A673 (cell line): ENCODE data around the gene NSMCE3.

ENCODE experiments used
- EZH2 ChIP-seq: fragments of 200-600 bp; sonication (generic); IDR thresholded peaks from 2 replicates; pipeline ENCODE4 v1.6.1; 2017; ENCODE audit warnings: borderline replicate concordance, low read depth, mild to moderate bottlenecking, mixed read lengths, antibody characterized with exemption, low read length; ENCODE audit not compliant: poor library complexity, severe bottlenecking
- TF ChIP-seq, protein P1 (sequence below): fragments of 300-800, 200-600 bp; sonication (generic); conservative IDR thresholded peaks from 2 replicates; pipeline ENCODE4 v1.5.1; 2017; ENCODE audit warnings: low read depth, mild to moderate bottlenecking, antibody characterized with exemption, low read length, moderate library complexity, mixed read lengths

DNA sequence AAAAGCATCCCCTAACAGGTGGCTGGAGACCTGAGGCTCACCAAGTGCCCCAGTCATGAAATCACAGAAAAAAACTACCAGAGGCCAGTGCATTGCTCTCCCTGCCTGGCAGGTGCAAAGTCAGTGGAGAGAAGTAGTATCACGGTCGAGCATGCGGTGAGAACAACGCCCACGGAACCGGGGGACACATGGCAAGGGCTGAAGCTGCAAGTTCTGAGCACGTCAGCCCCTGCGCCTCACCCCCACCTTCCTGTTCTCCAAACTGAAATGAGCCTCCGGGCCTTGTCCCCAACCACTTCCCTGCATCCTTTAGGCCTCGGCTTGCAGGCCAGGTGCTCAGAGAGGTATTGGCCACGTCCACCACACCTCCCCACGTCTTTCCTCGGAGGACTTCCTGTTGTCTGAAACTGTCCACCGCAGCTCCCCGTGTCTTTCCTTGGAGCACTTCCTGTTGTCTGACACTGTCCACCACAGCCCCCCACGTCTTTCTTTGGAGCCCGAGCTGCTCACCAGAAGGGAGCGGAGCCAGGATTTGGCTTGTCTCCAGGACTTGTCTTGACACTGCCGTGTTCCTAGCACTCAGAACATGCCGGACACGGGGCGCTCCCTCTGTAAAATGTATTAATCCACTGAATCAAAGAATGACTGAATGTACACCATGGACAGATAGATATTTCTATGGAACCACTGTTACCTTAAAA is 43.9 kb downstream of the NSMCE3 start:
- TF ChIP-seq, protein P1, sequence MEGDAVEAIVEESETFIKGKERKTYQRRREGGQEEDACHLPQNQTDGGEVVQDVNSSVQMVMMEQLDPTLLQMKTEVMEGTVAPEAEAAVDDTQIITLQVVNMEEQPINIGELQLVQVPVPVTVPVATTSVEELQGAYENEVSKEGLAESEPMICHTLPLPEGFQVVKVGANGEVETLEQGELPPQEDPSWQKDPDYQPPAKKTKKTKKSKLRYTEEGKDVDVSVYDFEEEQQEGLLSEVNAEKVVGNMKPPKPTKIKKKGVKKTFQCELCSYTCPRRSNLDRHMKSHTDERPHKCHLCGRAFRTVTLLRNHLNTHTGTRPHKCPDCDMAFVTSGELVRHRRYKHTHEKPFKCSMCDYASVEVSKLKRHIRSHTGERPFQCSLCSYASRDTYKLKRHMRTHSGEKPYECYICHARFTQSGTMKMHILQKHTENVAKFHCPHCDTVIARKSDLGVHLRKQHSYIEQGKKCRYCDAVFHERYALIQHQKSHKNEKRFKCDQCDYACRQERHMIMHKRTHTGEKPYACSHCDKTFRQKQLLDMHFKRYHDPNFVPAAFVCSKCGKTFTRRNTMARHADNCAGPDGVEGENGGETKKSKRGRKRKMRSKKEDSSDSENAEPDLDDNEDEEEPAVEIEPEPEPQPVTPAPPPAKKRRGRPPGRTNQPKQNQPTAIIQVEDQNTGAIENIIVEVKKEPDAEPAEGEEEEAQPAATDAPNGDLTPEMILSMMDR = no peak
- TF ChIP-seq EZH2 = no peak
